ENCODE results near the gene DENND1B.

Gene DENND1B

DNA sequence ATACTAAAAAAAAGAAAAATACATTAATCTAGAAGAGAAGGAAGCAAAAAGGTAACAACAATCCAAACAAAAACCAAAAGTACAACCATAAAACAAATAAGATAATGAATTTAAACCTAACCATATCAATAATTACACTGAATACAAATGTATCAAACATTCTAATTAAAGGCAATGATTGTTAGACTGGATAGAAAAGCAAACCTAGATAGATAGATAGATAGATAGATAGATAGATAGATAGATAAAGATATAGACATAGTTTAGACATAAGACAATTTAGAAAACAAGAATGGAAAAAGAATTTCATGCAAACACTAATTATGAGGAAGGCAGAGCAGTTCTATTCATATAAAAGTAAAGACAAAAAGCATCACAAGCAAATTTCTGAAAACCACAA is 24.9 kb downstream of the DENND1B start:
- H3K9me3 ChIP-seq (ENCODE audit: control insufficient read depth in 5 of 5, low read length in 5 of 5), result no peaks in the 10 kb centered on the region
- H3K27ac ChIP-seq (ENCODE audit: low read depth, low read length), result no peak overlapping the region
- H3K27me3 ChIP-seq (ENCODE audit: control insufficient read depth in 5 of 5, insufficient read depth in 4 of 5, low read length in 5 of 5), result no peaks in the 10 kb centered on the region
- no peak overlapping the region for H3K4me3 ChIP-seq (ENCODE audit: low read depth in 1 of 5, low read length in 5 of 5)
- no peaks in the 10 kb centered on the region for H3K36me3 ChIP-seq (ENCODE audit: control insufficient read depth in 5 of 5, insufficient read depth in 5 of 5, low read length in 5 of 5)
- no peaks in the 10 kb centered on the region for H3K4me1 ChIP-seq (ENCODE audit: control insufficient read depth in 5 of 5, insufficient read depth in 5 of 5, low read length in 5 of 5)
- H3K9ac ChIP-seq (ENCODE audit: low read length in 5 of 5), result no peak overlapping the region

DNA sequence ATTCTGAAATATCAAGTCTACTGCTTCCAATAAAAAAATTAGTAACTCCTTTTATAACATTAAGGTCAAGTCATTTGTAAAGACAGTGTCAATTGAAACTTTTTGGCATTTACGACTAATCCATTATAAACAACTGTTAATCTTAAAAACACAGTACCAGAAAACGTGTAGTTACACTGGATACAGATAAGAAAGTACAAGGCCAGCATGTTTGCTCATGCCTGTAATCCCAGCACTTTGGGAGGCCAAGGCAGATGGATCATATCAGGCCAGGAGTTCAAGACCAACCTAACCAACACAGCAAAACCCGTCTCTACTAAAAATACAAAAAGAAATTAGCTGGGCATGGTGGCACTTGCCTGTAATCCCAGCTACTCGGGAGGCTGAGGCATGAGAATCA is 29.4 kb downstream of the DENND1B start:
- H3K9me3 ChIP-seq (ENCODE audit: control insufficient read depth in 5 of 5, low read length in 5 of 5), result no peaks in the 10 kb centered on the region
- H3K27ac ChIP-seq (ENCODE audit: low read depth, low read length), result no peak overlapping the region
- no peak overlapping the region for H3K9ac ChIP-seq (ENCODE audit: low read length in 5 of 5)
- H3K4me1 ChIP-seq (ENCODE audit: control insufficient read depth in 5 of 5, insufficient read depth in 5 of 5, low read length in 5 of 5), result peaks cover 0 to 5% (median 0%) of the 10 kb centered on the region in 5 donors
- no peak overlapping the region for H3K4me3 ChIP-seq (ENCODE audit: low read depth in 1 of 5, low read length in 5 of 5)
- H3K36me3 ChIP-seq (ENCODE audit: control insufficient read depth in 5 of 5, insufficient read depth in 5 of 5, low read length in 5 of 5), result no peaks in the 10 kb centered on the region
- H3K27me3 ChIP-seq (ENCODE audit: control insufficient read depth in 5 of 5, insufficient read depth in 4 of 5, low read length in 5 of 5), result no peaks in the 10 kb centered on the region

- Histone ChIP-seq H3K4me3 (ENCODE audit: low read depth in 1 of 5, low read length in 5 of 5) (no peak overlapping the region), H3K27ac (ENCODE audit: low read depth, low read length) (no peak overlapping the region), H3K4me1 (ENCODE audit: control insufficient read depth in 5 of 5, insufficient read depth in 5 of 5, low read length in 5 of 5) (peaks cover 0 to 5% (median 0%) of the 10 kb centered on the region in 5 donors), H3K27me3 (ENCODE audit: control insufficient read depth in 5 of 5, insufficient read depth in 4 of 5, low read length in 5 of 5) (no peaks in the 10 kb centered on the region), H3K9me3 (ENCODE audit: control insufficient read depth in 5 of 5, low read length in 5 of 5) (no peaks in the 10 kb centered on the region), H3K36me3 (ENCODE audit: control insufficient read depth in 5 of 5, insufficient read depth in 5 of 5, low read length in 5 of 5) (no peaks in the 10 kb centered on the region), H3K9ac (ENCODE audit: low read length in 5 of 5) (no peak overlapping the region)
Observed at GRCh38 chr1:197744979-197745378, 30.3 kb downstream of the DENND1B start.

DNA sequence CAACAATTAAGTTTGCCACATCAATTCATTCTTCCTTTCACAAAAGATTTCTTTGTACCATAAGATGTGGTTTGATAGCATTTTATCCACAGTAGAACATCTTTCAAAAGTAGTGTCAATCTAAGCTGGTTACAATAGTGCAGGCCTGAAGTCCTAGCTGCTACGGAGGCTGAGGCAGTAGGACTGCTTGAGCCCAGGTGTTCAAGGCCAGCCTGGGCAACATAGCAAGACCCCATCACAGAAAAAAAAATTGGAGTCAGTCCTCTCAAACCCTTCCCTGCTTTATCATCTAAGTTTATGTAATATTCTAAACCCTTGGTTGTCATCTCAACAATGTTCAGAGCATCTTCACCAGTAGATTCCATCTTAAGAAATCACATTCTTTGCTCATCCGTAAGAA is 31.7 kb downstream of the DENND1B start:
- Histone ChIP-seq H3K36me3 (ENCODE audit: control insufficient read depth in 5 of 5, insufficient read depth in 5 of 5, low read length in 5 of 5) (no peaks in the 10 kb centered on the region), H3K4me1 (ENCODE audit: control insufficient read depth in 5 of 5, insufficient read depth in 5 of 5, low read length in 5 of 5) (peaks cover 0 to 5% (median 0%) of the 10 kb centered on the region in 5 donors), H3K27ac (ENCODE audit: low read depth, low read length) (no peak overlapping the region), H3K9me3 (ENCODE audit: control insufficient read depth in 5 of 5, low read length in 5 of 5) (no peaks in the 10 kb centered on the region), H3K9ac (ENCODE audit: low read length in 5 of 5) (no peak overlapping the region), H3K27me3 (ENCODE audit: control insufficient read depth in 5 of 5, insufficient read depth in 4 of 5, low read length in 5 of 5) (no peaks in the 10 kb centered on the region), H3K4me3 (ENCODE audit: low read depth in 1 of 5, low read length in 5 of 5) (no peak overlapping the region)

- Histone ChIP-seq H3K27ac (ENCODE audit: low read depth, low read length) (no peak overlapping the region), H3K4me3 (ENCODE audit: low read depth in 1 of 5, low read length in 5 of 5) (no peak overlapping the region)
Observed at GRCh38 chr1:197740992-197741391, 34.3 kb downstream of the DENND1B start.

GRCh38 chr1:197738927-197739326 is 36.4 kb downstream of the DENND1B start:
- Histone ChIP-seq H3K4me3 (ENCODE audit: low read depth in 1 of 5, low read length in 5 of 5) (no peak overlapping the region), H3K36me3 (ENCODE audit: control insufficient read depth in 5 of 5, insufficient read depth in 5 of 5, low read length in 5 of 5) (no peaks in the 10 kb centered on the region), H3K4me1 (ENCODE audit: control insufficient read depth in 5 of 5, insufficient read depth in 5 of 5, low read length in 5 of 5) (peaks cover 0 to 10% (median 0%) of the 10 kb centered on the region in 5 donors), H3K9me3 (ENCODE audit: control insufficient read depth in 5 of 5, low read length in 5 of 5) (no peaks in the 10 kb centered on the region), H3K27me3 (ENCODE audit: control insufficient read depth in 5 of 5, insufficient read depth in 4 of 5, low read length in 5 of 5) (no peaks in the 10 kb centered on the region), H3K9ac (ENCODE audit: low read length in 5 of 5) (no peak overlapping the region), H3K27ac (ENCODE audit: low read depth, low read length) (no peak overlapping the region)

More at GRCh38 chr1:197740992-197741391, 34.3 kb downstream of the DENND1B start:
- H3K27me3 ChIP-seq (ENCODE audit: control insufficient read depth in 5 of 5, insufficient read depth in 4 of 5, low read length in 5 of 5), result no peaks in the 10 kb centered on the region
- H3K36me3 ChIP-seq (ENCODE audit: control insufficient read depth in 5 of 5, insufficient read depth in 5 of 5, low read length in 5 of 5), result no peaks in the 10 kb centered on the region
- H3K4me1 ChIP-seq (ENCODE audit: control insufficient read depth in 5 of 5, insufficient read depth in 5 of 5, low read length in 5 of 5), result peaks cover 0 to 10% (median 0%) of the 10 kb centered on the region in 5 donors
- H3K9ac ChIP-seq (ENCODE audit: low read length in 5 of 5), result no peak overlapping the region
- no peaks in the 10 kb centered on the region for H3K9me3 ChIP-seq (ENCODE audit: control insufficient read depth in 5 of 5, low read length in 5 of 5)

DNA sequence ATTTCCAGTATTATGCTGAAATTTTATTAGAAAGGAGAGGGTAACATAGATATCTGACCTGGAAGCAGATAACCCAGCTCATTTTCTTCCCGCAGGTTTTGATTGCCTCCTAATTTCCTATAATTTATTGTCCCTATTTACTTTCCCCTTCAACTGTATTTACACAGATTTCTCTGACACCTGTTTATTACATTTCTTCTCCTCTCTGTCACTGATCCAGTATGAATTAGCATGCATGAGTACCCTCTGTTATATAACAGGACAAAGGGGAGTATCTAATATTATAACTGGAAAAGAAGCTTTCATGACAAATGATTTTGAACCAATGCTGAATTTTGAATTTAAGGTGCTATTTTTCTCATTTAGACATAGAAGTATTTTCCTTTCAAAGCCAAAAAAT is 37.4 kb downstream of the DENND1B start:
- no peaks in the 10 kb centered on the region for H3K9me3 ChIP-seq (ENCODE audit: control insufficient read depth in 5 of 5, low read length in 5 of 5)
- H3K4me1 ChIP-seq (ENCODE audit: control insufficient read depth in 5 of 5, insufficient read depth in 5 of 5, low read length in 5 of 5), result peaks cover 0 to 10% (median 0%) of the 10 kb centered on the region in 5 donors
- H3K36me3 ChIP-seq (ENCODE audit: control insufficient read depth in 5 of 5, insufficient read depth in 5 of 5, low read length in 5 of 5), result no peaks in the 10 kb centered on the region
- no peaks in the 10 kb centered on the region for H3K27me3 ChIP-seq (ENCODE audit: control insufficient read depth in 5 of 5, insufficient read depth in 4 of 5, low read length in 5 of 5)
- H3K4me3 ChIP-seq (ENCODE audit: low read depth in 1 of 5, low read length in 5 of 5), result no peak overlapping the region
- H3K27ac ChIP-seq (ENCODE audit: low read depth, low read length), result no peak overlapping the region
- no peak overlapping the region for H3K9ac ChIP-seq (ENCODE audit: low read length in 5 of 5)

DNA sequence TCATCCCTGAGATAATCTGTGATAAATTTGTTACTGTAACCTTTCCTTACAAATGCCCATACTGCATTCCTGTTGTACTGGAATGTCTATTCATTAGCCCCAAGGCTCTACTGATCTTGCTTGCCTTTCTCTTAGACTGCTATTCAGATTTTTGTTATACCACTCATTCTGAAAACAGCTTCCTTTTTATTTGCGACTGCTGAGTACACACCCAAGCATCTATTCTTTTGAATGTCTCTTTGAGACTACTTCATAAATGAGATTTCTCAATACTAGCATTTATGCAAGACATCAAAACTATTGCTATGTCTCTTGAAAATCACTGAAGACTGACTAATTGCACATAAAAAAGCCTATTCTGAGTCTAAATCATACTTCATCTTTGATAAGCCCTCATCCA is 38.6 kb downstream of the DENND1B start:
- no peaks in the 10 kb centered on the region for H3K9me3 ChIP-seq (ENCODE audit: control insufficient read depth in 5 of 5, low read length in 5 of 5)
- H3K36me3 ChIP-seq (ENCODE audit: control insufficient read depth in 5 of 5, insufficient read depth in 5 of 5, low read length in 5 of 5), result no peaks in the 10 kb centered on the region
- no peak overlapping the region for H3K9ac ChIP-seq (ENCODE audit: low read length in 5 of 5)
- H3K4me1 ChIP-seq (ENCODE audit: control insufficient read depth in 5 of 5, insufficient read depth in 5 of 5, low read length in 5 of 5), result peaks cover 0 to 5% (median 0%) of the 10 kb centered on the region in 5 donors
- no peaks in the 10 kb centered on the region for H3K27me3 ChIP-seq (ENCODE audit: control insufficient read depth in 5 of 5, insufficient read depth in 4 of 5, low read length in 5 of 5)
- no peak overlapping the region for H3K27ac ChIP-seq (ENCODE audit: low read depth, low read length)
- H3K4me3 ChIP-seq (ENCODE audit: low read depth in 1 of 5, low read length in 5 of 5), result no peak overlapping the region

- no peaks in the 10 kb centered on the region for H3K36me3 ChIP-seq (ENCODE audit: control insufficient read depth in 5 of 5, insufficient read depth in 5 of 5, low read length in 5 of 5)
- no peaks in the 10 kb centered on the region for H3K9me3 ChIP-seq (ENCODE audit: control insufficient read depth in 5 of 5, low read length in 5 of 5)
- no peak overlapping the region for H3K9ac ChIP-seq (ENCODE audit: low read length in 5 of 5)
- H3K27me3 ChIP-seq (ENCODE audit: control insufficient read depth in 5 of 5, insufficient read depth in 4 of 5, low read length in 5 of 5), result no peaks in the 10 kb centered on the region
- no peak overlapping the region for H3K27ac ChIP-seq (ENCODE audit: low read depth, low read length)
- H3K4me1 ChIP-seq (ENCODE audit: control insufficient read depth in 5 of 5, insufficient read depth in 5 of 5, low read length in 5 of 5), result peaks cover 0 to 5% (median 0%) of the 10 kb centered on the region in 5 donors
- no peak overlapping the region for H3K4me3 ChIP-seq (ENCODE audit: low read depth in 1 of 5, low read length in 5 of 5)
Observed at GRCh38 chr1:197735461-197735860, 39.8 kb downstream of the DENND1B start.

DNA sequence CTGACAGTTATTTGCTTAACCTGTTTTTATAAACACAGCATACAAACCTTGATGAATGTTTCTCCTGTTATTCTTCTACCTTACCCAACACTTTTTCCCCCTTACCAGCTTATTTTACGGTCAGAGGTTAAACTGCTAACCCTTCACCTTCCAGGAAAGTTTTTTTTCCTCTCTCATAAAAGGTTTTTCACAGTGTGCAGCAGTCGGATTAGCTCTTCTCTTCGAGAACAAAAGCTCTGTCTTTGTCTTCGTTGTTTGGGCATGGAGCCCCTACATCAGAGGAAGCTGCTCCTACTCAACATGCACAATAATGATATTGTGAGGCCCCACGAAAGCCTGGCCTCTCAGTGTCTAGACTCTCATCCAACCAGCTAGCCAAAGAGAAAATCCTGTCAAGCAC is 42.0 kb downstream of the DENND1B start:
- H3K9ac ChIP-seq (ENCODE audit: low read length in 5 of 5), result no peak overlapping the region
- H3K9me3 ChIP-seq (ENCODE audit: control insufficient read depth in 5 of 5, low read length in 5 of 5), result no peaks in the 10 kb centered on the region
- H3K4me3 ChIP-seq (ENCODE audit: low read depth in 1 of 5, low read length in 5 of 5), result no peak overlapping the region
- no peaks in the 10 kb centered on the region for H3K27me3 ChIP-seq (ENCODE audit: control insufficient read depth in 5 of 5, insufficient read depth in 4 of 5, low read length in 5 of 5)
- H3K27ac ChIP-seq (ENCODE audit: low read depth, low read length), result no peak overlapping the region
- peaks cover 0 to 5% (median 0%) of the 10 kb centered on the region in 5 donors for H3K4me1 ChIP-seq (ENCODE audit: control insufficient read depth in 5 of 5, insufficient read depth in 5 of 5, low read length in 5 of 5)
- H3K36me3 ChIP-seq (ENCODE audit: control insufficient read depth in 5 of 5, insufficient read depth in 5 of 5, low read length in 5 of 5), result no peaks in the 10 kb centered on the region

DNA sequence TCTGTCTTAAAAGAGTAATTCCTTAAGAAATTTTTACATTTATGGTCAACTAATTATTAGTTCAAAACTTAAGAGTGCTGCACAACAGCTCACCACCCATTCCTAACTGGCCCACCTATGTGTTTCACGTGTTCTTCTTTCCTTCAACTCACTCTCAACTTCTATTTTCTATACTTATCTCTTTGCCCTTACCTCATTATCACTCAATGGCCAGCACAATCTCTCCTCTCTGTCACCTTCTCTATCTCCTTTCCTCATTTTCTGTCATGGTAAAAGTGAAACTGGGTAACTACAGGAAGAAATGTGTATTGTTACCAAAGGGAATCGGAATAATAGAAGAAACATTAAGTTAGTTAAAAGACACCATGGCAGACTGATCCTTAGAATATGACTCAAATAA is 43.1 kb downstream of the DENND1B start:
- Histone ChIP-seq H3K9me3 (ENCODE audit: control insufficient read depth in 5 of 5, low read length in 5 of 5) (no peaks in the 10 kb centered on the region), H3K27ac (ENCODE audit: low read depth, low read length) (no peak overlapping the region), H3K4me1 (ENCODE audit: control insufficient read depth in 5 of 5, insufficient read depth in 5 of 5, low read length in 5 of 5) (peaks cover 0 to 5% (median 0%) of the 10 kb centered on the region in 5 donors), H3K4me3 (ENCODE audit: low read depth in 1 of 5, low read length in 5 of 5) (no peak overlapping the region), H3K27me3 (ENCODE audit: control insufficient read depth in 5 of 5, insufficient read depth in 4 of 5, low read length in 5 of 5) (no peaks in the 10 kb centered on the region), H3K9ac (ENCODE audit: low read length in 5 of 5) (no peak overlapping the region), H3K36me3 (ENCODE audit: control insufficient read depth in 5 of 5, insufficient read depth in 5 of 5, low read length in 5 of 5) (no peaks in the 10 kb centered on the region)

All from subcutaneous abdominal adipose tissue (tissue), 5 donors.